HepG2 (cell line): Measurements from ENCODE around the gene GPS2. TPM values are rescaled to one million over a fixed set of nuclear protein-coding genes. Genes with fewer than 3 reads are reported as not detected.

Source experiments
- BATF2 ChIP-seq: sonication (generic); formaldehyde crosslinking; IDR thresholded peaks from 2 replicates; pipeline ENCODE4 v1.8.0; 2022; ENCODE audit warnings: mild to moderate bottlenecking, missing genetic modification reagents, moderate library complexity
- BHLHE40 ChIP-seq: IDR thresholded peaks from 2 replicates; pipeline ENCODE4 v1.6.1; 2011; ENCODE audit warnings: low read length, improper control_type of control experiment
- BRD4 ChIP-seq: sonication (generic); formaldehyde crosslinking; IDR thresholded peaks from 2 replicates; pipeline ENCODE4 v1.4.0; 2020; ENCODE audit warnings: missing genetic modification reagents
- CENPT ChIP-seq: sonication (generic); formaldehyde crosslinking; IDR thresholded peaks from 2 replicates; pipeline ENCODE4 v1.8.0; 2022; ENCODE audit warnings: low read depth, mild to moderate bottlenecking, moderate library complexity, missing genetic modification reagents
- CREB1 ChIP-seq, 2 experiments: fragments of 450-650 bp in 1 of 2; IDR thresholded peaks; 2 replicates each; pipeline ENCODE4 v1.6.1; 2016 to 2017; ENCODE audit warnings: control low read depth in 1 of 2, mild to moderate bottlenecking in 1 of 2, missing compliant biosample characterization in 1 of 2, missing genetic modification characterization in 1 of 2
- KLF16 ChIP-seq, 2 experiments: sonication (generic) in 1 of 2; formaldehyde crosslinking in 1 of 2; IDR thresholded peaks; 2 replicates each; pipeline versions ENCODE4 v1.6.1 to v1.8.0; 2016 to 2023; ENCODE audit warnings: missing genetic modification reagents in 2 of 2, missing compliant biosample characterization in 1 of 2
- MYC ChIP-seq: sonication (generic); formaldehyde crosslinking; IDR thresholded peaks from 2 replicates; pipeline ENCODE4 v1.9.0; 2021; ENCODE audit warnings: missing genetic modification reagents, borderline replicate concordance
- NRL ChIP-seq: sonication (generic); formaldehyde crosslinking; IDR thresholded peaks from 2 replicates; pipeline ENCODE4 v1.5.0; 2020; ENCODE audit warnings: missing genetic modification reagents, mild to moderate bottlenecking, moderate library complexity, borderline replicate concordance
- PAF1 ChIP-seq: IDR thresholded peaks from 2 replicates; pipeline ENCODE4 v1.6.1; 2016; ENCODE audit warnings: missing genetic modification reagents, missing compliant biosample characterization
- RFX5 ChIP-seq: IDR thresholded peaks from 2 replicates; pipeline ENCODE4 v1.6.1; 2011; ENCODE audit warnings: low read depth, low read length, improper control_type of control experiment
- RNF219 ChIP-seq: sonication (generic); formaldehyde crosslinking; IDR thresholded peaks from 2 replicates; pipeline ENCODE4 v1.5.0; 2020; ENCODE audit warnings: mild to moderate bottlenecking, missing genetic modification reagents
- TRIM24 ChIP-seq: sonication (generic); formaldehyde crosslinking; IDR thresholded peaks from 2 replicates; pipeline ENCODE4 v1.8.0; 2022; ENCODE audit warnings: mild to moderate bottlenecking, missing genetic modification reagents
- XBP1 ChIP-seq: sonication (generic); formaldehyde crosslinking; IDR thresholded peaks from 2 replicates; pipeline ENCODE4 v1.5.0; 2020; ENCODE audit warnings: missing genetic modification reagents
- ZBTB8A ChIP-seq: sonication (generic); formaldehyde crosslinking; IDR thresholded peaks from 2 replicates; pipeline ENCODE4 v1.4.0; 2020; ENCODE audit warnings: mild to moderate bottlenecking, low read depth, missing genetic modification reagents, borderline replicate concordance
- ZFAT ChIP-seq: sonication (generic); formaldehyde crosslinking; conservative IDR thresholded peaks from 2 replicates; pipeline ENCODE4 v1.8.1; 2023; ENCODE audit warnings: missing genetic modification reagents, inconsistent platforms
- ZHX2 ChIP-seq, 2 experiments: sonication (generic) in 1 of 2; formaldehyde crosslinking in 1 of 2; IDR thresholded peaks; 2 replicates each; pipeline versions ENCODE4 v1.6.1 to v1.9.0; 2014 to 2022; ENCODE audit warnings: antibody characterized with exemption in 1 of 2, borderline replicate concordance in 1 of 2, inconsistent platforms in 1 of 2, low read depth in 1 of 2, missing genetic modification reagents in 1 of 2
- ZNF124 ChIP-seq: sonication (generic); formaldehyde crosslinking; IDR thresholded peaks from 2 replicates; pipeline ENCODE4 v1.4.0; 2020; ENCODE audit warnings: missing genetic modification reagents
- ZNF335 ChIP-seq: sonication (generic); formaldehyde crosslinking; IDR thresholded peaks from 2 replicates; pipeline ENCODE4 v1.4.0; 2020; ENCODE audit warnings: missing genetic modification reagents
- polyA plus RNA-seq, 8 experiments: library from polyadenylated mRNA; depleted of rRNA in 3 of 8; stranded (reverse) in 7 of 8; unstranded in 1 of 8; fragments of >200 nt; fragmentation: Illumina TruSeq in 4 of 8; extraction: Trizol in 4 of 8; gene quantifications; 2 replicates each; pipeline versions ENCODE4 v1.2.1 to v1.2.3, GENCODE V29; 2011 to 2016; ENCODE audit warnings: low read depth in 4 of 8, missing spikeins in 1 of 8, mixed read lengths in 1 of 8; ENCODE audit not compliant: insufficient read depth in 1 of 8
- total RNA-seq, 5 experiments: library from RNA; depleted of rRNA; stranded (reverse); fragments of >200 nt; fragmentation: Illumina TruSeq; extraction: Trizol; gene quantifications; 2 replicates each; pipeline ENCODE4 v1.2.3, GENCODE V29; 2016; ENCODE audit warnings: low read depth in 1 of 5

GPS2 gene
- total and polyA plus RNA-seq, 2 of the 13 experiments (the other 11 are each of a cell fraction or from before 2014, with no cell fraction given) = 58.0 to 59.4 TPM

GRCh38 chr17:7351665-7352502 is 36.7 kb upstream of the GPS2 start, which contains the start of gene KCTD11 (continued):
- no peak for TF ChIP-seq PAF1 (CRISPR knock-in tag)
- TF ChIP-seq NRL = no peak
- TF ChIP-seq CREB1 (IDR thresholded peaks at IDR 0.05) = no peak
- TF ChIP-seq CREB1 (CRISPR knock-in tag; IDR thresholded peaks at IDR 0.05) = no peak
- no peak; the same call in 1 of the 2 replicates for TF ChIP-seq BHLHE40
- TF ChIP-seq ZHX2 (IDR thresholded peaks at IDR 0.05; ENCODE audit: low read depth) = no peak
- no peak for TF ChIP-seq ZHX2 (CRISPR knock-in tag; IDR thresholded peaks at IDR 0.05; ENCODE audit: borderline replicate concordance)
- TF ChIP-seq XBP1 = no peak
- TF ChIP-seq CENPT = no peak
- 0 out of 2 replicates have a peak, but pooled peaks have one; percentile 45 for TF ChIP-seq BATF2 (CRISPR knock-in tag)
- TF ChIP-seq RFX5 = no peak
- no peak for TF ChIP-seq BRD4 (CRISPR knock-in tag)
- TF ChIP-seq ZBTB8A (CRISPR knock-in tag) = no peak
- peak; percentile 54; the same call in 1 of the 2 replicates for TF ChIP-seq MYC (CRISPR knock-in tag)
- TF ChIP-seq RNF219 = no peak
- no peak for TF ChIP-seq ZNF335 (CRISPR knock-in tag)
- TF ChIP-seq ZFAT (CRISPR knock-in tag) = no peak
- TF ChIP-seq KLF16 (CRISPR knock-in tag; IDR thresholded peaks at IDR 0.05) = peak in 1 of 2 experiments; percentile 59; a peak in 2 of 4 replicates
- TF ChIP-seq ZNF124 = no peak; the same call in 1 of the 2 replicates
- TF ChIP-seq TRIM24 = no peak
